Effector memory CD8-positive, alpha-beta T cell (primary cell): ENCODE data around the gene TPBGL.

Experiments used
- ATAC-seq: fragments of 150-1000 bp; cut with Tn5 transposase; replicated peaks from 2 replicates; pipeline ENCODE4 v1.10.0; 2021; ENCODE audit warnings: mild to moderate bottlenecking, moderate library complexity
- DNase-seq, 3 experiments: peaks; one replicate each; pipeline ENCODE4 v3.0.0; 2021
- H3K27ac Mint-ChIP-seq, 2 donors: one replicate each; pipeline ENCODE4 v1.8.0; 2022; ENCODE audit warnings: mild to moderate bottlenecking in 2 of 2, mixed read lengths in 2 of 2, moderate library complexity in 2 of 2
- H3K27me3 Mint-ChIP-seq, 2 donors: one replicate each; pipeline ENCODE4 v1.8.0; 2022; ENCODE audit warnings: mixed read lengths in 2 of 2
- H3K36me3 Mint-ChIP-seq: one replicate; pipeline ENCODE4 v1.8.0; 2022; ENCODE audit warnings: mild to moderate bottlenecking, moderate library complexity, mixed read lengths; ENCODE audit not compliant: insufficient read depth
- H3K4me1 Mint-ChIP-seq, 2 donors: one replicate each; pipeline ENCODE4 v1.8.0; 2022; ENCODE audit warnings: low read depth in 2 of 2, mixed read lengths in 2 of 2
- H3K4me3 Mint-ChIP-seq, 2 donors: one replicate each; pipeline ENCODE4 v1.8.0; 2022; ENCODE audit warnings: mild to moderate bottlenecking in 2 of 2, mixed read lengths in 2 of 2, moderate library complexity in 2 of 2
- H3K9me3 Mint-ChIP-seq, 2 donors: one replicate each; pipeline ENCODE4 v1.8.0; 2022; ENCODE audit warnings: mixed read lengths in 2 of 2

Gene TPBGL

GRCh38 chr11:75286826-75287465 lies 46.4 kb downstream of the TPBGL start:
- Mint-ChIP-seq H3K27ac (peak overlapping the region in 1 of 2 donors; percentile 32), H3K4me3 (no peak overlapping the region), H3K27me3 (no peaks in the 10 kb centered on the region), H3K36me3 (peaks cover 7% of the 10 kb centered on the region), H3K9me3 (no peaks in the 10 kb centered on the region), H3K4me1 (peaks cover 0 to 8% of the 10 kb centered on the region in 2 donors)
- ATAC-seq, result no peak
- DNase-seq, result no peak

- DNase-seq (no peak), ATAC-seq (no peak)
- Mint-ChIP-seq H3K4me3 (no peak overlapping the region), H3K27me3 (no peaks in the 10 kb centered on the region), H3K4me1 (peaks cover 2 to 8% of the 10 kb centered on the region in 2 donors), H3K9me3 (no peaks in the 10 kb centered on the region), H3K27ac (peak overlapping the region in 1 of 2 donors; percentile 32), H3K36me3 (peaks cover 7% of the 10 kb centered on the region)
These were observed 47.0 kb downstream of the TPBGL start for GRCh38 chr11:75287579-75287978.

- Mint-ChIP-seq H3K27me3 (no peaks in the 10 kb centered on the region), H3K27ac (peak overlapping the region in 1 of 2 donors; percentile 42)
These were observed 48.9 kb downstream of the TPBGL start for GRCh38 chr11:75289511-75289760.

GRCh38 chr11:75289919-75290318 lies 49.3 kb downstream of the TPBGL start:
- DNase-seq, result no peak
- ATAC-seq, result no peak
- H3K27me3 Mint-ChIP-seq, result no peaks in the 10 kb centered on the region
- H3K9me3 Mint-ChIP-seq, result no peaks in the 10 kb centered on the region
- no peak overlapping the region for H3K4me3 Mint-ChIP-seq
- H3K27ac Mint-ChIP-seq, result no peak overlapping the region
- H3K36me3 Mint-ChIP-seq, result peaks cover 4% of the 10 kb centered on the region
- peaks cover 13% of the 10 kb centered on the region in 2 donors for H3K4me1 Mint-ChIP-seq

More at GRCh38 chr11:75289511-75289760, 48.9 kb downstream of the TPBGL start:
- H3K4me1 Mint-ChIP-seq, result peaks cover 13% of the 10 kb centered on the region in 2 donors
- ATAC-seq, result no peak
- DNase-seq, result no peak
- no peaks in the 10 kb centered on the region for H3K9me3 Mint-ChIP-seq
- H3K36me3 Mint-ChIP-seq, result peaks cover 4% of the 10 kb centered on the region
- no peak overlapping the region for H3K4me3 Mint-ChIP-seq

GRCh38 chr11:75291741-75292140 lies 51.2 kb downstream of the TPBGL start:
- no peak for DNase-seq
- Mint-ChIP-seq H3K9me3 (no peaks in the 10 kb centered on the region), H3K27me3 (no peaks in the 10 kb centered on the region), H3K4me3 (no peak overlapping the region), H3K4me1 (peaks cover 13% of the 10 kb centered on the region in 2 donors), H3K27ac (peak overlapping the region in 1 of 2 donors; percentile 78), H3K36me3 (no peaks in the 10 kb centered on the region)
- ATAC-seq, result no peak

- H3K4me1 Mint-ChIP-seq, result peaks cover 13 to 16% of the 10 kb centered on the region in 2 donors
- H3K9me3 Mint-ChIP-seq, result no peaks in the 10 kb centered on the region
- H3K27ac Mint-ChIP-seq, result peak overlapping the region in 1 of 2 donors; percentile 38
- DNase-seq (no peak), ATAC-seq (no peak)
- H3K27me3 Mint-ChIP-seq, result no peaks in the 10 kb centered on the region
- H3K4me3 Mint-ChIP-seq, result no peak overlapping the region
- H3K36me3 Mint-ChIP-seq, result no peaks in the 10 kb centered on the region
These were observed 52.4 kb downstream of the TPBGL start for GRCh38 chr11:75292943-75293342.
